ENCODE data around the gene GJA9.

Gene GJA9

GRCh38 chr1:38831731-38832369, 49.5 kb downstream of the GJA9 start:
- no peak for DNase-seq (ENCODE audit: low spot score)

- DNase-seq (ENCODE audit: low spot score), result no peak
Measured at GRCh38 chr1:38829368-38829767, 52.0 kb downstream of the GJA9 start.

- no peak for DNase-seq (ENCODE audit: low spot score)
Measured at GRCh38 chr1:38827318-38827717, 54.1 kb downstream of the GJA9 start.

- no peak for DNase-seq (ENCODE audit: low spot score)
Measured at GRCh38 chr1:38826886-38827285, 54.5 kb downstream of the GJA9 start.

- no peak for DNase-seq (ENCODE audit: low spot score)
Measured at GRCh38 chr1:38826262-38826661, 55.1 kb downstream of the GJA9 start.
